Activated naive CD4-positive, alpha-beta T cell treated with anti-CD3 and anti-CD28 coated beads, Interleukin-2, amount 50 U/mL, for 16 hours (primary cell): Measurements from ENCODE around the gene TNFRSF21.
"Not testable (repeated sequence)": the region's sequence is repeated elsewhere in the genome, so short reads cannot be mapped to it uniquely, and the experiment has no call there.

Source experiments
- DNase-seq: peaks from one replicate; pipeline ENCODE4 v3.0.0-alpha.2; 2020

Gene TNFRSF21

DNA sequence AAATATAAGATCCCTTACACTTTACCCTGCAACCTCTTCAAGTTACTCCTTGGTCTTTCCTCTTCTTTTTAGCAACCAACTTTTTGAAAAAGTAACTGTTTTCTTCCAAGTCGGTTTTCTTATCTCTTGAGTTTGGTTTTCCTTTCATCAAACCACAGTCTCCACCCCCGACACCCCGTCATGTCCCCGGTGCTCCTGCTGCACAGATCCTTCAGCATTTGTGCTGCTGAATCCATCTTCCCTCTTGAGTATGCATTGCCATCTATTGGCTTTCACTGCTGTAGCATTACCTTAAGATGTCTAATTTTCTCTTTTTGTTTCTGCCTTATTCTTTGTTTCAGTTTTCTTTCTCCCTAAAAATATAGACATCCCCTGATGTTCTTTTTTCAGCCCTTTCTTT is 11.9 kb upstream of the TNFRSF21 start:
- DNase-seq, result no peak

DNA sequence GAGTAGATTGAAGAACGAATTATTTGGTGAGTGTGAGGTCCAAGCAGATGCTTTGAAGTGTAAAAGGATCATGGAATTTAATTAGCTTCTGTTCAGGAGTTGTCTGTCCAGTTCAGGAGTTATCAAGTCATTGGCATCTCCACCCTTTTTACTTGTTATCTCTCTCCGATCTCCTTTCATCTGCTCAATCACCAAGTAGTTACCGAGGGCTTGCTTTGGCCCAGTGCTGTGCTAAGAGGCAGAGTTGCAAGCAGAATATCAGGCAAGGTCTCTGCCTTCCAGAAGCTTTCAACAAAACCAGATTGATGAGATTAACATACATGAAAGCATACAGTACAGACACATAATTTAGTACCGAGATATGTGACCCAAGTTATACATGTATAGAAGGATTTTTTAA is 10.2 kb upstream of the TNFRSF21 start:
- DNase-seq, result no peak

DNA sequence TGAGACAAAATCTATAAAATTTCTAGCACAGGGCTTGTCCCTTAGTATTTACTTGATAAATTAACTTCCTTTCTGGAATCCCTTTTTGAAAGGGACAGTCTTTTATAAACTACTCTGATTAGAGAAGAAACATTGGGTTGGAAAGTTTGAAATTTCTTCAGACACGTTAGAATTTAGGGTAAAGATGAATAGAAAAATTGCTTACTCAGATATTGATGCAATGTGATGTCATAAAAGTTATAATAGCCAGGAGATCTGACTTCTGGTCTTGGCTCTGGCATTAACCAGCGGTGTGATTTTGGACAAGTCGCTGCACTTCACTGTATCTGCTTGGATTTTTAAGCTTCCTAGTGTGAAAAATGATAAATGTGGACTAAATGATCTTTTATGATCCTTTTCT is 9.7 kb upstream of the TNFRSF21 start:
- DNase-seq, result no peak

DNA sequence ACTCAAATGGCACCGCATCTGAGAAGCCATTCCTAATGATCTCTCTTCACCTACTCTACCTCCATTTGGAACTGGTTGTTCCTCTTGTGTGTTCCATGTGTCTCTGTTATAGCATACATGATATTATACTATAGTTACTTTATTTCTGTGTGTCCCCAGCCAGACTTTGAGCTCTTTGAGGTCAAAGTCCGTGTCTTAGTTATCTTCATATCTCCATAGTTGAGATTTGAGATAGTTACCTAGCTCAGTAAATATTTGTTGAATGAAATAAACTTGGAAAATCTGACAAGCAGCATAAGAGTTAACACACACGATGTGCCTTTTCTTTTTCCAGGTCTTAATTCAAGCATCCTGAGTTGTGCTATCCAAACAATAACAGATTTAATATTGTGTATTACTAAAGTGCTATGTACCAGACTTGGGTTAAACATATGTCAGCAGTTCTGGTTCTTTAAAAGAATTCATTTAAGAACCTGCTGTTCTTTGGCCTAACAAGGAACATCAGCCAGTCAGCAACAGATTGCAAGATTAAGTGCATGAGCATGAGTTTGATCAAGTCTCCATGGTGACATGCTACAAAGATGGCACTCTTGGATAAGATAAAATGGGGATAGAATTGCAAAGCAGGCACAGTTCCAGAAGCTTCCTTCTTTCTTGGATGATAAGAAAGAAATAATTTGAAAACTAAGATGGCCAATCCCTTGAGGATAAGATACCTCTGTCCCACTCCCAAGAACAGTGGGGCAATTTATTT is 8.7 kb upstream of the TNFRSF21 start:
- DNase-seq, result no peak

DNA sequence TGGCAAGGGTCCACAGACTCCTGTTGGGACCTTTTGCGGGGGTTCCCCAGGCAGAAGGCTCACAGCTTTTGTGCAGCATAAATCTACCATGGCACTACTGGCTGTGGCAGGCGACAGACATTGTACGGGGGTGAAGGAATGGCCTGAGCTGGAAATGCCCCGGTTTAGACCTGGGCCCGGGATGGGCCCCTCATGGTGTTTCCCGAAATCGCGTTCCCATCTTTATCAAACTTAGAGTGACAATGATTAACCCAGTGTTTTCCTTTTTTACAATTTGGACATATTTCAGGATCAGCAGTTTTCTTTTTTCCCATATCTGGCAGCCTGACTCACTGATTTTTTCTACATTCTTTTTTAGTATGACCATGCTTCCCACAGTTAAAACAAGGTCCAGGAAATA is 5.5 kb upstream of the TNFRSF21 start:
- not testable (repeated sequence) for DNase-seq

DNA sequence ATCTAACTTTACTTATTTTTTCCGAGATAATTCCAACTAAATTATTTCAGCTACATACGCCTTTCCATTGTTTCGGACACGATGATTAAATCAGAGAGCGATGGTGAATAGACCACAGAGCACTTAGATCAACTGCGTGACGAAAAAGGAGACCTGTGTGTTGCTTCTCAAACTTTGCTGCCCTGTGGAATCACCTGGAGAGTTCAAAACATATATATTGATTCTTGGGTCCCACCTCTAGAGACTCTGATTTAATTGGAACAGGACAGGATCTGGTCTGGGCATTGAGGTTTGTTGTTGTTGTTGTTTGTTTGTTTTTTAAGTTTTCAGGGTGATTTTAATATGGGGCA is 401 bp upstream of the TNFRSF21 start:
- DNase-seq, result no peak

DNA sequence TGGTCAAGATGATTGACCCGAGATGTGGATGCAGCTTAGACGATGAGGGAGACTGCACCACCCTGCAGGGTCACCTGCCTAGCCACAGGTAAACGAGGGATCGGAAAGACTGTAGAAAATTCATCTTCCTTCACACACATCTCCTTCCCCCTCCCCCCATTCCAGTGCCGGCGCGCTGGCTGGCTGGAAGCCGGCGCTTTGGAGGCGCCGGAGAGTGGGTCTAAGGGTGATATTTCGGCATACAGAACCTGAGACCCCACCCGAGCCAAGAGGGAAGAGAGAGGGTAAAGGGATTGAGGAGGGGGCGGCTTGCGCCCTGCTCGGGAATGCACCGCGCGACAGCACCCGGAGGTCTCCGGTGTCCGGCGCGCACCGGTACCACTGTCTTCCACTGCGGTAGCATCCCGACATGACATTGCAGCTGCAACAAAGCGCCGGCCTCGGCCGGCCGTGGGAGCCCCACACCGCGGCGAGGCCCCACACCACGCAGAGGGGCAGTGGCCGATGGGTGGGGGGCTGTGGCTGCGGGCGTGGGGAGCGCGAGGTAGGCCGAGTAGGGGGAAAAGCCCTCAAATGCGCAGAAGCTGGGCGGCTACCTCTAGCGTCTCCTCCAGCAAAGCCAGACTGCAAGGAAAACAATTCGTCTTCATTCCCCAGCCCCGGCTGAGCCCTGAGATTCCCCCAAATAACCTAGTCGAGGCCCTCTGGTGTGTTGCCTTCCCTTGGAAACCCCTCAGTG is 984 bp downstream of the TNFRSF21 start:
- DNase-seq, result no peak

DNA sequence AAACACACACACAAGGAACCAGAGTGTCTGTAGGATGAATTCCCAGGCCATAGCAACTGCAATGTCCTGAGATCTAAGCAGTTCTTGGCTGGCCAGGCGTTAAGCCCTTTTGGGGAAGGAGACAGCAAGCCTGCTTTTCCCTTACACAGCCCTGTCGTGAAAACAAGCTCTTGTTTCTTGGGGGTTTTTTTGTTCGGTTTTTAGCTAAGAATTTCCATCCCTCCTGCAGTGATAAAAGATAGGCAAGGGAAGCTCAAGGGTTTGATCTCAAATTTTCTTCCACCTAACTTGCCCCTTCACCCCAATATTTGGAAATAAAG is 1.5 kb downstream of the TNFRSF21 start:
- DNase-seq, result no peak

DNA sequence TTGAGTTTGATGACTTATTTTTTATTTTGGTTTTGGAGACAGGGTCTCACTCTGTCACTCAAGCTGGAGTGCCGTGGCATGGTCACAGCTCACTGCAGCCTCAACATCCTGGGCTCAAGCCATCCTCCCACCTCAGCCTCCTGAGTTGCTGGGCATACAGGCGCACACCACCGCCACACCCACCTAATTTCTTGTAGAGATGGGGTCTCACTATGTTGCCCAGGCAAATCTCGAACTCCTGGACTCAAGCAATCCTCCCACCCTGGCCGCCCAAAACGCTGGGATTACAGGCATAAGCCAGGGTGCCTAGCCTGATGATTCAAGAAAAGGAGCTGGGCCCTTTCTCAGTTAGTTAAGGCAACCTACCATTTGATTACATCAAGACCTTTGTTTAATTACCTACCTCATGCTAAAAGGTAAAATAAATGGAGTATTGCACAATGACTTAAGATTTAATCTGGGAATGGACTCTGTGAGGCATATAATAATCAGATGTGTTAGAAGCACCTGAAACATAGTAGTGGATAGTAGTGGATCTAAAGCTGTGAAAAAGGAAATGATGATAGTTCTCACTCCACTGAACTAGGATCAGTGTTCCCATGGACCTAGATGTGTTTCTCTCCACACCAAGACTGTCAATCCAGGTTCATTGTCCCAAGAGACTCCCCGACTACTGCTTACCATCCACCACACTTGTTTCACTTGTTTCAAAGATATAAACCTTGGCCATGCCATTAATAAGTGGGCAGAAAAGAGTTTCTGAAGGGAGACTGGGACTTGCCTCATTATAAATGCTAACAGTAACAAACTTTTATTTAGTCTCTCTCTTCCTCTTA is 2.1 kb downstream of the TNFRSF21 start:
- DNase-seq, result no peak

DNA sequence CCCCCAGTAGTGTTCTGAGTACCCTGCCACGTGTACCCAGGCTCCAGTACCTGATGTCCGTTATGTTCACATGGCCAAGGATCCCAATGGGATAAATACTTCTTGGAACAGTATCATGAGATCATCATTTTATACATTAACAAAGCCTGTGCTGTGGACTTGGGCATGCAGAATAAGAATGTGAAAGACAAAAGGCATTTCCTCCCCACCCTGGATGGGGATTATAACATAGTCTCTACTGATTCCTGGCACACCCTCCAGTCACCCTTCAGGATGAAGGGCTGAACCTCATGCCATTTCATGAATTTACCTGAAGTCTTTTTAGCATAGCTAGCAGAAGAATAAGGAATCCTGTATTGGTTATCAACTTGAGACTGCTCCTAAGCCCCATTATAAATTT is 2.8 kb downstream of the TNFRSF21 start:
- no peak for DNase-seq

DNA sequence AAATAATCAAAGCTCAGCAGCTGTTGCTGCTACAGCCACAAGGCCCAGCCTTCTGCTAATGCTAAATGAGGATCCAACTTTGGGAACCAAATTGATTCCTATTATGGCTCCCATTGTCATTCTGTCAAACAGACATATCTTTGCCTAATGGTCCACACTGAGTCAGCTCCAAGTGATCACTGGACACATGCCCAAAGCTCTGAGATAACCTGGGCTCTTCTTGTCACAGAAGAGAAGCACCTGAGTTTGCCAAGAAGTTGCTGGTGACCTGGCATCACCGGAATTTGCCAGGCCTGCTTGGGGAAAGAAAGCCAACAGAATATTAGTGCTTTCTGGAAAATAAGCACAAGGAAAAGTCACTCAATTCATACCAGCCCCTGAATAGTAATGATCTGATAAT is 5.8 kb downstream of the TNFRSF21 start:
- DNase-seq, result no peak

DNA sequence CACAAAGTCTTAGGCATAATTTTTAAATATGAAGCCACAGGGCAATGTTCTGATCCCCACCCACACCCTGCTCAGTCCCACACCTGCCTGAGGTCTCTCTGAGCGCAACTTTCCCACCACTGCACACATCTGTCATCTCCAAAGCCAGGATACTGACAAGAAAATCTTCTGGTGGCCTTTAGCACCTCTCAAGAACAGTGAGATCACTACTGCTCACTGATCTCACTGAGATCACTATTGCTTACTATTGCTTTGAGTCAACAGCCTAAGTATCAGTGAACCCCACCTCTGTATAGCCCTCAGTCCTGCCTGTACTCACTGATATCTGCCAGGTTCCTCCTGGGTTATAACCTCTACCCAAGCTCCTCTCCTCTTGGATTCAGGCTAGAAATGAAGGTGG is 6.4 kb downstream of the TNFRSF21 start:
- DNase-seq, result no peak

DNA sequence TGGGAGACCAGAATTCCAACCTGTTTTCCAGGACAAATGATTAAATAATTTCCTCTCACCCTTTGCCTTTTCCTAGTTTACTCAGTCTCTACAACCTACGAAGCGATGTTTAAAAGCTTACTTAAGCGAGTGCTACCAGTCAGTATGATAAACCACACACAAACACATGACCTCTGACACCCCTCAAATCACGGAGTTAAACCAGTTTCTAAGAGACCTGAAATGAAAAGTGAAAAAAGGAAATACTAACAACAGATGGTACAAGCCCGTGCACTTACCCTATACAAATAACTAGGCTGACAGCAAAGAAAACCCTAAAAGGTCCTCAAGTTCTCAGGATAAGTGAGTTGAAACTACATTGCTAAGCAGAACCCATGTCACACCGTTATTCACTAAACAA is 7.7 kb downstream of the TNFRSF21 start:
- DNase-seq, result no peak

DNA sequence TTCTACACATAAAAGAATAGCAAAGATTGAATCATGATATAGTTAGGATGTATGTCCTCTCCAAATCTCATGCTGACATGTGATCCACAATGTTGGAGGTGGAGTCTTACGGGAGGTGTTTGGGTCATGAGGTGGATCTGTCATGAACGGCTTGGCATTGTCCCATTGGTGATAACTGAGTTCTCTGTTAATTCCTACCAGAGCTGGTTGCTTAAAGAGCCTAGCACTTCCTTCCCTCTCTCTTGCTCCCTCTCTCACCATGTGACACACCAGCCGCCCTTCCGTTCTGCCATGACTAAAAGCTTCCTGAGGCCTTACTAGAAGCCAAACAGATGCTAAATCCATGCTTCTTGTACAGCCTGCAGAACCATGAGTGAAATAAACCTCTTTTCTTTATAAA is 8.3 kb downstream of the TNFRSF21 start:
- DNase-seq, result no peak

DNA sequence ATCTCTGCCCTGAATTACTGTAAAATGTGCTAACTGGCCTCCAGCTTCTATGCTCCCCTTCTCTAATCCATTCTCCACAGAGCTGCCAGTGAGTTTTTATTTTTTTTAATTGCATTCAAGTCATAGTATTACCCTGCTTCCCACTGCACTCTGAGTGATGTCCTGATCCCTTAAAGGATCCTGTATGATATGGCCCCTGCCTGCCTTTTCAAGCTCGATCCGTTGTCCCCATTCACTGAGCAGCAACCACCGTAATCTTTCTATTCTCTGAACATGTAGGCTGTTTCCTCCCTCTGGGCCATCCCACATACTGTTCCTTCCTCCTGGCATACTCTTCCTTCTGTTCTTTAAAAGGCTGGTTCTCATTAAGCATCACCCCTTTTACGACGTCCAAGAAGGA is 9.3 kb downstream of the TNFRSF21 start:
- no peak for DNase-seq

DNA sequence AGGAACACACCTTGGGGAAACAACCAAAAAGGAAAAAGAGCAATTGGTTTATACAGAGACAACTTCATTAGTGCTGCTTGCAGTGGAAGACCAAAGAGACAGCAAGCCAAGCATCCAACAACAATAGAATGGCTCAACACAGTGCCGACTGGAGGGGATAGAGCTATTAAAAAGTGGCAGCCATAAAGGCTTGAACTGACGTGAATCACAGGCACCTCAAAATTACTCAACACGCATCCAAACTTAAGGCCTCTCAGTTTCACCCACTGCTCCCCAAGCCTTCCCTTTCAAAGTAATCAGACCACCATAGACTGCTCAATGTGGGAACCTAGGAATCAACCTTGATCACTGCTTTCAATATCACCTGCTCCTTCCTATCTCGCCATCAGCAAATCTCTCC is 9.7 kb downstream of the TNFRSF21 start:
- no peak for DNase-seq

DNA sequence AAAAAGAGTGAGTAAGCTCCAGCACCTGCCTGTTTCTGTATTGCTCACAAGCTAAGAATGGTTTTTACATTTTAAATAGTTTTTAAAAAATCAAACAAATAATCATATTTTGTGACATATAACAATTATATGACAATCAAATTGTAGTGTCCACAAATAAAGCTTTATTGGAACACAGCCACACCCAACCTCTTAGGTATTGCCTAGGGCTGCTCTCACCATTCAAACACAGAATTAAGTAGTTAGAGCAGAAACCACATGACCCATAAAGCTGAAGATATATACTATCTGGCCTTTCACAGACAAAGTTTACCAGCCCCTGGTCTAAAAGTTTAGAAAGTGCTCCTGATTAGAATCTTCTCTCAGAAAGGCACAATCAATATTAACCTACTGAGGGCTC is 11.2 kb downstream of the TNFRSF21 start:
- no peak for DNase-seq

DNA sequence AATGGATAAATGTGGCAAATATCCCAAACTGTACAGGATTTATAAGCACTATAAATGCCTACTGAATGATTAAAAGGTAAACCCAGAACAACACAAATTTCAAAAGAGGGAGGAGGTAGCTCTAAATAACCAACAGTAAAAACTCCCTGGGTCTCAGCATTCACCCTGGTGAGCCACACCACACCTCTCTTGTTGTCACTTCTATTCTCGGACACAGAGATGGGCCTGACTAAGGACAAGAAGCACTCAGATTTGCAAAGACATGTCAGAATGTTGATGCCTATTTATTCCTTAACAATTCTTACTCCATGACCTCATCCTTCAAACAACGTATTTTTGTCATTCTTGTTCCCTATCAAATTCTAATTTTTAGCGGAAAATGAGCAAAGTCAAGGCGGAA is 14.7 kb downstream of the TNFRSF21 start:
- no peak for DNase-seq

DNA sequence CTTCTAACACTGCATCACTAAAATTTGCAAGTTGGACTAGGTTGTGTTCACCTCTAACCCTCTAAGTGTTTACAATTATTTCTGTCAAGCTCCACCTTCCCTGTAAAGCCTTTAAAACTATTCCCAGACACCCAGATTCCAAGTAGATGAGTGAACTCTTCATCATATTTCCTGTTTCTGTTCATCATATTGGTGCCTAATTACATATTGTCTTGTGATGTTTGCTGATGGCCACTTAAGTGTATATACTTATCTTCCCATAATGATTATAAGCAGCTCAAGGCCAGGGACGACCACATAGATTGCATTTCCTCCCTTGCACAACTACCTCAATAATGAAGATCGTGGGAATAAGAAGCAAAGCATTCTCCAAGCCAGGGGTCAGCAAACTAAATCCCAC is 16.8 kb downstream of the TNFRSF21 start:
- no peak for DNase-seq

DNA sequence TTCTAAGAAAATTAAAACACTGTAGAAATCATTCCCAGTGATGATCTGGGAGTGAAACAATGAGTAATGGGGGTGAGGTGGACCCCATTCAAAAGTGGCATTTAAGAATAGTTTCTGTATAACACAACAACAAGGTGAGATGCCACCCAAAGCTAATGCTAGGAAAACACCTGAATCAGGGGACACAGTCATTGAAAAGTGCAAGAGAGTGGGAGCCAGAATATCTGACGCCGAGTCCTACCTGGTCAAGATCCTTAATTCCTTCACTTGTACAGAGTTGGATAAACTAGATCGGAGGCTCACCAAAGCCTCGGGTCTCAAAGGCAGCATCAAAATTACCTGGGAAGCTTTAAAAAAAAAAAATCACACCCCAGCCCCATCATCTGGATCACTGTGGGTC is 17.7 kb downstream of the TNFRSF21 start:
- DNase-seq, result no peak

DNA sequence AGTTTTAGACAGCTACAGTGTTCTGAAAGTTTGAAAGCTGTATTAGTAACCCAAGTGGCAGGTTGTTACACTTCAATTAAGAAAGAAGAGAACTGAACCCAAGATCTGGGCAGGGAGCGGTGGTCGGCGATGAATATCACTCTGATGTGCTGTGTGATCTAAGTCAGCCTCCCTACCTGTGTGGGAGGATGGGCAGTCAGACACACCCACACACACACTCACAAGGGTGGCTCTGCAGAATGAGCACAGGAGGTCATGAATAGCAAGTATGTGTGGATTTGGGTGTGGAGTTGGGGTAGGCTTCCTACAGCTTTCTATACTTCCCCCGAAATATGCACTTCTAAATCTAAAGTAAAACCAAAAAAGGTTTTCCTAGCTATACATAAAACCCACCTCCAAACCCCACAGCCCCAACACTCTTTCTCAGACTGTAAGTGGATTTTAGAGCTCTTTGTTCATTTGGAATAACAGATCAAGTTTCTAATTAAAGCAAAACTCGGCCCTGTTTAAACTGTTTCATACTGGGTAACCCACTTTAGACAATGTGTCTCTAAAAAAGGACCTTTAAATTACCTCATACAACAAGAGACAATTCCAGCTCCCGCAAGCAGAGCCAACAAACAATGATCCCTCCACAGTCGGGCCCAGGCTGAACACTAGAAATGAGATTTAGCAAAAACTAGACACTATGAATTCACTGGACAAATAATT is 19.4 kb downstream of the TNFRSF21 start:
- no peak for DNase-seq

DNA sequence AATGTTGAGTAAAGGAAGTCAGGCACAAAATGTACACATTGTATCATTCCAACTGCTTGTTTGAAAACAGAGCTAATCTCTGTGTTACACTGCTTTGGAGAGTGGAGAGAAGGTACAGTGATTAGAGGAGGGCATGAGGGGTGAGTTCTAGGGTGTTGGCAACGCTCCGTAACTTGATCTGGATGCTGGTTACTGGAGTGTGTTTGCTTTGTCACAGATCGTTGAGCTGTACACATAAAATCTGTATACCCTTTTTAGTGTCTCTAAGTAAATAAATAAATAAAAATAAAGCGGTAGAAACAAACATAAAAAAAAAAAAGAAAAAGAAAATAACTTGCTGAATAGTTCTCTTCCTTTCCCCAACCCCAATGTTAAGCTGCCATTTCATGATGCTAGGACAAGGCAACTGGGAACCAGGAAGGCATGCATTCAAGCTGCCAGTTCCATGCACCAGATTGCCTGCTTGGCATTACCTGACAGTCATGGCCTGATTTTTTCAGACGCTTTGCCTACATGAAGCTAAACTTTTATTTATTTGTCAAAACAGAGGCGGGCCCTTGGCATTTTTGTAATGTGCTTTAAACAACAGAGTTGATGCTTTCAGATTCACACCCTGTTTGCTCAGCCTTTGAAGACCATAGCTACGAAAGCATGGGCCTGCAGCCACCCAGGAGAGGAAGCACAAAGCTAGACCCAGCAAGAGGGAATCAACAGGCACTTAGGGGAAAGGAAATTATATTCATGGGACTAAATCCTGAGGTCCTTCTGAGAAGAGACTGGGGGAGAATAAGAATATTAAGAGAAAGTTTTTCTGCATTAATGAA is 21.2 kb downstream of the TNFRSF21 start:
- no peak for DNase-seq

DNA sequence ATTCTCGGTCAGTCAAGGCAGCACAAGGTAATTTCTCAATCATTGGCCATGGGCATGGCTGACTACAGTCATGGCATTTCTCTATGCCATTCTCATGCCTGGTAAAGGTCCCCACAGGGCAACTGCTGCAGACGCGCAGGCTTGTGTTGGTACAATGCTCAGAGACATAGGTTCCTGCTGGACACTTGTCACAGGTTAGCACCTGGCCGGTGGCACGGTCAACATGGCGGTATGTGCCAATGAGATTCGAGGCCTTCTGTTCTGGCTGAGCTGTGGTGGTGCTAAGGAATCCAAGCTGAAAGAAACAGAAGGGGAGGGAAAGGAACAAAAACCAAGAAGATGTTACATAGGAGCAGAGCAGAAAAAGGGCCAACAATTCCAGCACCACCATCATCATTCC is 23.4 kb downstream of the TNFRSF21 start:
- no peak for DNase-seq
